ENCODE results near the gene HSD3B7. TPM values are rescaled to one million over a fixed set of nuclear protein-coding genes. Genes with fewer than 3 reads are reported as not detected.
"Not testable (repeated sequence)": the region's sequence is repeated elsewhere in the genome, so short reads cannot be mapped to it uniquely, and the experiment has no call there.

HSD3B7 gene
- total RNA-seq, 1 donor from 2014 or later: 49.9 TPM

GRCh38 chr16:31000671-31001382 is 15.8 kb downstream of the HSD3B7 start:
- no peak for DNase-seq (ENCODE audit: low read depth)

DNA sequence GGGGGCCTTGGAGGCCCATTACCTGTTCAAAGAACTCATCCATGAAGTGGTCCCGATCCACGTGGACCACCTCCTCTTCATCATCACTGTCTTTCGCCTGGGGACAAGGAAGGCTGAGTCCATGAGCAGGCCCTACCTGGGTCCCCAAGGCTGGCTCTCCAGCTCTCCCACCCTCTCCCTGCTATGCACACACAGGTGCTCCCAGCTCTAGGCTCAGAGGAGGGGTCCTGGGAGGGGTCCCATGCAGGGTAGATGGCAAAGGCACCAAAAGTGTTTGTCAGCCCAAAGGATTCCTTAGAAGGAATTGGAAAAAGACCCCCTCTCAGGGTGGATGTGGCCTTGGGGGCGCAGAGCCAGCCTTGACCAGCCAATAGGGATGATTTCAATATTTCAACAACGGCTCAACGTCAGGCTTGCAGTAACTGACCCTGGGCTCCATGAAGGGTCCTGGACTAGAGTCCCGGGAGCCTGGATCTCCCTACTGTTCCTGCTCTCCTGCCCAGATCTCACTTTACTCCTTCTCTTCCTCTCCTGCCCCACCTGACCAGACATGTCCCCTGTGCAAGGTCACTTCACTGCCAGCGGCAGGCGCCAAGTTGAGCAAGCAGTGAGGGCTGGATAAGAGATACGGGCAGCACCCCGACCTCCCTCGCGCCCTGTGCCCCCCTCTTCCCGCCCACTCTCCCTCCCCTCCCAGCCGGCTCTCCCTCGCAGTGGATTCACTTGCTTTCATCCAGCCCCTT is 16.7 kb downstream of the HSD3B7 start:
- no peak for DNase-seq (ENCODE audit: low read depth)

DNA sequence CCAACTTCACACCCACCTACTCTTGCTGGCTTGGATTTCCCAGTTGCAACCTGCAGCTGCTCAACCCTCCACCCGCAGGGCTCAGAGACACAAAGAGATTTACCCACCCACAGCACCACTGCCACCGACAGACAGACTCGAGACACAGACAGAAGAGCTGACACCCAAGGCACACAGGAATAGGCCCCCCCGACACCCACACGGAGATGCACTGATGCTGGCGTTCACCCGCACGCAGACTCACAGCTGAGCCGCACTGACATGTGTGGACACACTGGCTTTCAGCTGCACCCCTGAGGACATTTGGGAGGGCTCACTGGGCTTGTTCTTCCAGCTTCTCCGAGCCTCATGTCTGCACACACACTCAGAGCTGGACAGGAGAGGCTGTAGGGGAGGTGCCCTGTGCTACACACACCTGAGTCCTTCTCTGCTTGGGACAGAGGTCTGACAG is 17.3 kb downstream of the HSD3B7 start:
- DNase-seq (ENCODE audit: low read depth): no peak

- DNase-seq (ENCODE audit: low read depth): no peak
Measured at GRCh38 chr16:31002862-31003341, 17.9 kb downstream of the HSD3B7 start.

DNA sequence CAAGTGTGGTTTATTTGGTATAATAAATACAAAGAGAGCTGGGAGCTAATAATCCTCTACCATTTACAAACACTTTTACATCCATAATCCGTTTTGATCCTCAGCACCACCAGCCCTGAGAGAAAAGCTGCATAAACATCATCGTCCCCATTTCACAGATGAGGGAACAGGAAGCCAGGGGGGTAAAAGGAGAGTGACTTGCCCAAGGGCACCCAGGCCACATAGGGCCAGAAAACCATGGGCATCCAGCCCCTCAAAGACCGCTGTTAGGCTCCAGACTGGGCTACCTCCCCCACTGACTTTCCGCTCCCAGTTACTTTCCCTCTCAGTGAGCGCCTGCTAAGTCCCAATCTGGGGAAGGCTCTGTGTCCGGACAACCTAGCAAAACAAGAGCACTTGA is 18.7 kb downstream of the HSD3B7 start:
- no peak for DNase-seq (ENCODE audit: low read depth)

GRCh38 chr16:31004658-31005057 is 19.7 kb downstream of the HSD3B7 start:
- DNase-seq (ENCODE audit: low read depth): no peak

DNA sequence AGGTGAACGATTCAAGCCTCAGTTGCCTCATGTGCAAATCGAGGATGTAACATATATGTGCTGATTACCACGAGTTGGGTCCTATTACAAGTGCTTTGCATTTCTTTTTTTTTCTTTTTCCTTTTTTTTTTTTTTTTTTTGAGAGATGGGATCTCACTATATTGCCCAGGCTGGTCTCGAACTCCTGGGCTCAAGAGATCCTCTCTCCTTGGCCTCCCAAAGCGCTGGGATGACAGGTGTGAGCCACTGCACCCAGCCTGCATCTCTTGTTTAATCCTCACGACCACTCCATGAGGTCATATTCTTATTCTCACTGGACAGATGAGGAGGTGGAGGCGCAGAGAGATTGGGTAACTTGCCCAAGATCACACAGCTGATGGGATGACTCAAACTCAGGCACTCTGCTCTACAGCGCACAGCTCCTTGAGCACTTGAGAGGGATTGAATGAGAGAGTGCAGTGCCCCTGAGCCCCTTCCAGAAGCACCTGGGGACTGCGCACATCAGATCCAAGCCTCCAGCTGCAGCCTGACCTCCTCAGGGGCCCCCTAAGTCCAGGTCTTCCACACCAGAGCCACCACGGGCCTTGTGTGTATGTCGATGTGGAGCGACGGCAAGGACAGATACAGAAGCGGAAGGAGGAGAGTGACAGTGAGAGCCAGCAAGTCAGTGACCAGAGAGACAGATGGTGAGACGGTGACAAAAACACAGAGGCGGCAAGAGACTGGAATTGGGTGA is 20.5 kb downstream of the HSD3B7 start:
- DNase-seq (ENCODE audit: low read depth): no peak

DNA sequence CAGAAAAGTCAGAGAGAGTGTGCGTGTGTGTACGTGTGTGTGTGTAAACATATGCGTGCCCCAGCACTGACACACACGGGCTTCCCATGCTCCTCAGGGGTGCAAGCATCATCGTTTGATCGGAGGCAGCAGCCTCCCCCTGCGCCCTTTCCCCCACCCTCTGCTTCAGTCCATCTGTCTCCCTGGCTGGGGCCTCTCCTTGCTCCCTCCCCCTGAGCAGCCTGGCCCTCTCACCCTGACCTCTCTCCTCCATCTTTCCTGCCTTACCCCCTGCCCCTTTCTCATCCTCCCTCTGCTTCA is 21.0 kb downstream of the HSD3B7 start:
- no peak for DNase-seq (ENCODE audit: low read depth)

DNA sequence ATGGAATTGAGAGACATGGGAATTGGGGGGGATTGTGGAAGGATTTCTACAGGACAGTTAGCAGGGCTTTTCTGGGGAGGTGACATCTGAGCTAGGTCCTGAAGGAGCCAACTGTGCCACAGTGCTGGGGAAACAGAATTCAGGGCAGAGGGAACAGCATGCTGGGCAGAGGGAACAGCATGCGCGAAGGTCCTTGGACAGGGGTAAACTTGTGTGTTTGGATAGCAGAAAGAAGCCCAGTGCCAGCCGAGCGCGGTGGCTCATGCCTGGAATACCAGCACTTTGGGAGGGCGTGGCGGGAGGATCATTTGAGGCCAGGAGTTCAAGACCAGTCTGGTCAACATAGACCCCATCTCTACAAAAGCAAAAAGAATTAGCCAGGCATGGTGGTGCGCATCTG is 21.6 kb downstream of the HSD3B7 start:
- DNase-seq (ENCODE audit: low read depth): no peak

- DNase-seq (ENCODE audit: low read depth): no peak
Measured at GRCh38 chr16:31007684-31008083, 22.7 kb downstream of the HSD3B7 start.

DNA sequence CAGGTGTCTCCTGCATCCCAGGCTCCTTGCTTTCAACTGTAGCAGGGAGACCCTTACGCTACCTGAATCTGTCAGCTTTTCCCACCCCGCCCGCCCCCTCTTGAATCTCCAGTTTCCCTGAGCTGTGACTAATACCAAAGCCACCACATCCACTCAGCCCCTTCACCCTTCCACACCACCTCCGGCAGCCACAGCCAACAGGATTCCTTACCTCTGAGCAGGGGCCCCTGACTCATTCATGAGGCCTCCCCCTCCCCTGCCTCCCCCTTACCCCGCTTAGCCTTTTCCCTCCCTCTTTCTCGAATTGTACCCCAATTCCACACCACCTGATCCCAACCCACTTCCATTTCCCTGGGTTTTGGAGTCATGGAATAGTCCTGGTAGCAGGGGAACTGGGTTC is 23.1 kb downstream of the HSD3B7 start:
- DNase-seq (ENCODE audit: low read depth): peak; percentile 75

DNA sequence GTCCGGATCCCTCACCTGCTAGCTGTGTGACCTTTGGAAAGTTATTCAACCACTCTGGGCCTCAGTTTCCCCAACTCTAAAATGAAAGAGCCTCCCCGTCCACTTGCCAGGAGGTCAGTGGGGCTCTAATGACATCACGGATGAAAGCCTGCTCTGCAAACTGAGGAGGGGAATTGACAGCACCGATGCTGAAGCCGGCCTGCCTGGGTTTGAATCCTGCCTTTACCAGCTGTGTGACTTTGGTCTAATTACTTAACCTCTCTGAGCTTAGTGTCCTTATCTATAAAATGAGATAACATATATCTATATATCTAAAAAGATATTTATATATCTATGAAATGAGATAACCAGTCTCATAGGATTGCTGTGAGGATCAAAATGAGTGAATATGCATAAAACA is 23.5 kb downstream of the HSD3B7 start:
- no peak for DNase-seq (ENCODE audit: low read depth)

- DNase-seq (ENCODE audit: low read depth): no peak
Measured at GRCh38 chr16:31009120-31009519, 24.1 kb downstream of the HSD3B7 start.

DNA sequence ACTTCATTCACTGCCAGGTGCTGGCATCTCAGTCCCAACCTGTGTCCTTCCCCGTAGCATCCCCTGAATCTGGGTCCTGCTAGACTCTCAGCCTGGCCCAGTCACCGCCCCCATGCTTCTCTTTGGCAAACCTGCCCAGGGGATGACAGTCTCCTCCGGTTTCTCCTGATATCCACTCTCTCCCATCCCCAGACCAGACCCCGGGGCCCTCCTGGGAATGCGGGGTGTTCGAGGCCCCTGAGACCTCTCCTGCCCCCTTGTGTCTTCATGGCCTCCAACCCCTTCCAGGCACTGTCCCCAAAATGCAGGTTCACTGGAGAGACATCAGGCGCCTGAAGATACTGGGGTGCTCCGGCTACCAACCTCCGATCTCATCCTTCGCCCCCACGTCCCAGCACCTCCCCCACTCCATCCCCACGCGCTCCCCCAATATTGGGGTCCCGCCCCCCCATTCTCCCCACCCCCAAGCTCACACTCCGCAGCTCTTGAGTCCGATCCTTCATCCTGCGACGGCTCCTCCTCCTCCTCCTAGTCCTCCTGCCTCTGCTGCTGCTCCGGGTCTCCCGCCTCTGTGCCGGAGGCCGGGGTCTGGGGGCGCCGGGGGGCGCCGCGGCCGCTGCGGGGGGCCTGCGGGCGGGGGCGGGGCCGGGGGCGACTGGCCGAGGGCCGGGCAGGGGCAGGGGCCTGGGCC is 25.0 kb downstream of the HSD3B7 start:
- DNase-seq (ENCODE audit: low read depth): no peak

GRCh38 chr16:31010585-31011325 is 25.7 kb downstream of the HSD3B7 start, which contains the start of gene STX1B:
Gene STX1B (minus strand): TSS chr16:31010638. CDS start chr16:31010396, 242 bp downstream.
- DNase-seq (ENCODE audit: low read depth): no peak

DNA sequence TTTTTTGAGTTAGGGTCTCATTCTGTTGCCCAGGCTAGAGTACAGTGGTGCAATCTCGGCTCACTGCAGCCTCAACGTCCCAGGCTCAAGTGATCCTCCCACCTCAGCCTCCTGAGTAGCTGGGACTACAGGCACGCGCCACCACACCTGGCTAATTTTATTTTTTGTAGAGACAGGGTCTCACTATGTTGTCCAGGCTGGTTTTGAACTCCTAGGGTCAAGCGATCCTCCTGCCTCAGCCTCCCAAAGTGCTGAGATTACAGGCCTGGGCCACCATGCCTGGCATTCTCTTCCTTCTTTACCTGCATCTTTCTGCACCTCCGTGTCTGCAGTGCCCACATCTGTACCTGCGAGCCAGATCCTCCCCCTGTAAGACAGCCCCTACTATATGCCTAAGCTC is 26.8 kb downstream of the HSD3B7 start:
- not testable (repeated sequence) for DNase-seq (ENCODE audit: low read depth)

DNA sequence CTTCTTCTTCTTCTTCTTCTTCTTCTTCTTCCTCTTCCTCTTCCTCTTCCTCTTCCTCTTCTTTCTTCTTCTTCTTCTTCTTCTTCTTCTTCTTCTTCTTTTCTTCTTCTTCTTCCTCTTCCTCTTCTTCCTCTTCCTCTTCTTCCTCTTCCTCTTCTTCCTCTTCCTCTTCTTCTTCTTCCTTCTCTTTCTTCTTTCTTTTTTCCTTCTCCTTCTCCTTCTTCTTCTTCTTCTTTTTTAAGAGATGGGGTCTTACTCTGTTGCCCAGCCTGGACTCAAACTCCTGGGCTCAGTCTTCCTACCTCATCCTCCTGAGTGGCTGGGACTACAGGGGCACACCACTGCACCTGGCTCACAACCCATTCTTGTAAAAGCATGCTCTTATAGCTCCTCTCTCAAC is 28.3 kb downstream of the HSD3B7 start:
- DNase-seq (ENCODE audit: low read depth): not testable (repeated sequence)

DNA sequence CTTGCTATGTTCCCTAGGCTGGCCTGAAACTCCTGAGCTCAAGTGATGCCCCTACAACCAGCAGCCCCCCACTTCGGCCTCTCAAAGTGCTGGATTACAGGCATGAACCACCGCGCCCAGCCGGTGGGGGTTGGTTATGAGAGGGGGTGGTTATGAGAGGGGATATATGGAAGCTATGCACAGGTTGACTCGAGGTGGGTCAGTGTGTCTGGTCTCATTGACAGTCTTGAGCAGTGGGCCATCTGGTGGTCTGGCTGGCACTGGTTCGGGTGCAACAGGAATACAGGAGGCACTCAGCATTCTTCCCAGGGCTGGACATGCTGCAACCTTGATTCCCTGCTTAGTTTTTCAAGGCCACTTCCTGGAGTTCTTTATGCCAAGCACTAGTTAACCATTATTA is 31.0 kb downstream of the HSD3B7 start:
- DNase-seq (ENCODE audit: low read depth): peak; percentile 55

- not testable (repeated sequence) for DNase-seq (ENCODE audit: low read depth)
Measured at GRCh38 chr16:31017756-31018155, 32.7 kb downstream of the HSD3B7 start.

DNA sequence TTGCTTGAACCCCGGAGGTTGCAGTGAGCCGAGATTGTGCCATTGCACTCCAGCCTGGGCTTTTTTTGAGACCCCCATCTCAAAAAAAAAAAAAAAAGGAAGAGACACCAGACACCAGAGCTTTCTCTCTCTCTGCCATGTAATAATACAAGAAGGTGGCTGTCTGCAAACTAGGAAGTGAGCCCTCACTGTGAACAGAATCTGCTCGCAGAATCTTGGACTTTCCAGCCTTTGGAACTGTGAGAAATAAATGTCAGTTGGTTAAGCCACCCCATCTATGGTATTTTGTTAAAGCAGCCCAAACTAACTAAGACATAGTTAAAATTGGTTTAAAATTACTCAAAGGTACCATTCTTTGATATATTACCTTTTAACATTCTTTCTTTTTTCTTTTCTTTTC is 35.5 kb downstream of the HSD3B7 start:
- no peak for DNase-seq (ENCODE audit: low read depth)

DNA sequence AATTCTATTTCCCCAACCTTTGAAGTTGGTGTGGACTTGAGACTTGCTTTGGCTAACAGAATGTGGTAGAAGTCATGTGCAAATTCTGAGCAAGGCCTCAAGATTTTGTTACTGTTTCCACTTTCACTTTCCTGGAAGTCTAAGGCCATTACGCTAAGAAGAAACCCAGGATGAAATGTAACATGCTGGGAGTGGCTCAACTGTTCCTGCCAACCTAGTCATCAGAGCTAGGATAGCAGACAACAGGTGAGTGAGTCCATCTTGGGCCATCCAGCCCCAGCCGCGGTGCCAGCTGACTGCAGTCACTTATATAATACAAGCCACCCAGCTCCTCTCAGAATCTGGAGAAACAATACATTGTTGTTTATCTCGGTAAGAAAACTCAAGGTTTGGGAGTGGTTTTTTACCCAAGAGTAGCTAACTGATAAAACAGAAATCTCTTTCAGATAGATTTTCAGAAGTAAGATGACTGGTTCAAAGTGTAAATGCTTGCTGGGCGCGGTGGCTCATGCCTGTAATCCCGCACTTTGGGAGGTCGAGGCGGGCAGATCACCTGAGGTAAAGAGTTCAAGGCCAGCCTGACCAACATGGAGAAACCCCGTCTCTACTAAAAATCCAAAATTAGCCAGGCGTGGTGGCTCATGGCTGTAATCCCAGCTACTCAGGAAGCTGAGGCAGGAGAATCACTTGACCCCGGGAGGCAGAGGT is 37.7 kb downstream of the HSD3B7 start:
- no peak for DNase-seq (ENCODE audit: low read depth)
